Panc1 (cell line): Measurements from ENCODE around the gene GALNT1. TPM values are rescaled to one million over a fixed set of nuclear protein-coding genes. Genes with fewer than 3 reads are reported as not detected.

ENCODE experiments used
- ATAC-seq: fragments of 200-7000 bp; cut with Tn5 transposase; 2 replicates; pipeline ENCODE4 v1.9.1; 2020; ENCODE audit warnings: mild to moderate bottlenecking, moderate library complexity
- BruUV-seq: library from RNA; stranded (reverse); fragments of 400-500 nt; replicated peaks from 2 replicates; lab custom pipeline; 2021; lab: Mats Ljungman, UMichigan
- CTCF ChIA-PET: fragments of 300-600 bp; sonication (Branson Sonifier 250); formaldehyde crosslinking; loops from one replicate; lab custom pipeline; 2022; ENCODE audit warnings: antibody characterized with exemption; lab: Charles Lee
- POLR2A ChIA-PET: fragments of 300-600 bp; sonication (Branson Sonifier 250); formaldehyde crosslinking; loops from one replicate; lab custom pipeline; 2022; ENCODE audit warnings: antibody characterized with exemption; lab: Charles Lee
- DNase-seq: peaks from one replicate; pipeline ENCODE4 v3.0.0-alpha.2; 2010; ENCODE audit warnings: low read depth, low spot score
- H3K27ac ChIP-seq: 2 replicates; pipeline ENCODE4 v1.5.1; 2011; ENCODE audit warnings: mild to moderate bottlenecking, low read length, inconsistent platforms
- H3K27me3 ChIP-seq: fragments of 200-500 bp; sonication (Bioruptor generic); 2 replicates; pipeline ENCODE4 v1.6.0; 2014; ENCODE audit warnings: low read length, inconsistent platforms; ENCODE audit not compliant: control insufficient read depth, insufficient read depth
- H3K36me3 ChIP-seq: fragments of 200-500 bp; sonication (Bioruptor generic); 2 replicates; pipeline ENCODE4 v1.5.1; 2014; ENCODE audit warnings: inconsistent platforms, mild to moderate bottlenecking, low read length, moderate library complexity; ENCODE audit not compliant: control insufficient read depth, insufficient read depth
- H3K4me1 ChIP-seq: 2 replicates; pipeline ENCODE4 v1.5.1; 2011; ENCODE audit warnings: inconsistent platforms, mild to moderate bottlenecking, low read length, moderate library complexity; ENCODE audit not compliant: control insufficient read depth, insufficient read depth
- H3K4me3 ChIP-seq, 2 experiments: 2 replicates each; pipeline ENCODE4 v1.5.1; 2011 to 2012; ENCODE audit warnings: low read depth in 2 of 2, low read length in 2 of 2, mild to moderate bottlenecking in 2 of 2, inconsistent platforms in 1 of 2, moderate library complexity in 1 of 2
- H3K9me3 ChIP-seq: fragments of 200-500 bp; sonication (Bioruptor generic); 2 replicates; pipeline ENCODE4 v1.5.1; 2014; ENCODE audit warnings: low read depth, mild to moderate bottlenecking, inconsistent platforms, low read length, moderate library complexity; ENCODE audit not compliant: control insufficient read depth, insufficient read depth
- POLR2AphosphoS5 ChIP-seq: IDR thresholded peaks from 2 replicates; pipeline ENCODE4 v1.6.1; 2012; ENCODE audit warnings: mild to moderate bottlenecking, low read depth, low read length, moderate library complexity
- REST ChIP-seq, 2 experiments: IDR thresholded peaks; 2 replicates each; pipeline ENCODE4 v1.6.1; 2011 to 2012; ENCODE audit warnings: low read depth in 2 of 2, control low read depth in 1 of 2, low read length in 1 of 2, mild to moderate bottlenecking in 1 of 2, moderate library complexity in 1 of 2; ENCODE audit not compliant: insufficient read depth in 1 of 2
- SIN3A ChIP-seq: IDR thresholded peaks from 2 replicates; pipeline ENCODE4 v1.6.1; 2012; ENCODE audit warnings: low read depth, mild to moderate bottlenecking, low read length, moderate library complexity, borderline replicate concordance; ENCODE audit not compliant: insufficient read depth
- TCF7L2 ChIP-seq: IDR thresholded peaks from 2 replicates; pipeline ENCODE4 v1.6.1; 2011; ENCODE audit warnings: mild to moderate bottlenecking, low read depth, low read length, inconsistent platforms
- in situ Hi-C: cut with HindIII; loops from 2 replicates; pipeline ENCODE4 v1.10.0; 2016; ENCODE audit warnings: low sequenced_read_pairs, low pct_unique_long_range_greater_than_20kb
- intact Hi-C: fragments of 100-400 bp; cut with micrococcal nuclease; formaldehyde crosslinking; loops from one replicate; pipeline ENCODE4 v1.10.0; 2022; ENCODE audit not compliant: unreplicated experiment
- total RNA-seq: library from RNA; stranded (reverse); gene quantifications from one replicate; pipeline ENCODE4 v1.2.1, GENCODE V29; 2021; ENCODE audit not compliant: unreplicated experiment
- TF ChIP-seq, protein P1 (sequence below): fragments of 450-650 bp; IDR thresholded peaks from 2 replicates; pipeline ENCODE4 v1.5.1; 2017; ENCODE audit warnings: mild to moderate bottlenecking

Gene GALNT1
- total RNA-seq, 1 experiment from 2014 or later: 147 TPM

DNA sequence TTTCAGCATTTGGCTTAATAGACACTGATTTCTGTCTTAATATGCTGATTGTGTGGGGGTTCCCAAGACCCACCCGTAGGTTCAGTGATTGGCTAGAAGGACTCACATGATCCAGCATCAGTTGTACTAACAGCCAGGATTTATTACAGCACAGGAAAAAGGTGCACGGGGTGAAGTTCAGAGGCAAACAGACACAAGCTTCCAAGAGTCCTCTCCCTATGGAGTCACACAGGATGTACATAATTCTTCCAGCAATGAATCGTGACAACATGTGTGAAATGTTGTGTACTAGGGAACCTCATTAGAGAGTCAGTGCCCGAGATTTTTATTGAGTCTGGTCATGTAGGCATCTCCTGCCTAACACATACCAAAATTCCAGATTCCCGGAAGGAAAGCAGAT is 52.8 kb downstream of the GALNT1 start:
- TF ChIP-seq TCF7L2 (no peak), REST (IDR thresholded peaks at IDR 0.05; ENCODE audit: insufficient read depth in 1 of 2, low read depth in 2 of 2, low read length in 1 of 2) (no peak), POLR2AphosphoS5 (no peak), SIN3A (no peak)
- TF ChIP-seq, protein P1, sequence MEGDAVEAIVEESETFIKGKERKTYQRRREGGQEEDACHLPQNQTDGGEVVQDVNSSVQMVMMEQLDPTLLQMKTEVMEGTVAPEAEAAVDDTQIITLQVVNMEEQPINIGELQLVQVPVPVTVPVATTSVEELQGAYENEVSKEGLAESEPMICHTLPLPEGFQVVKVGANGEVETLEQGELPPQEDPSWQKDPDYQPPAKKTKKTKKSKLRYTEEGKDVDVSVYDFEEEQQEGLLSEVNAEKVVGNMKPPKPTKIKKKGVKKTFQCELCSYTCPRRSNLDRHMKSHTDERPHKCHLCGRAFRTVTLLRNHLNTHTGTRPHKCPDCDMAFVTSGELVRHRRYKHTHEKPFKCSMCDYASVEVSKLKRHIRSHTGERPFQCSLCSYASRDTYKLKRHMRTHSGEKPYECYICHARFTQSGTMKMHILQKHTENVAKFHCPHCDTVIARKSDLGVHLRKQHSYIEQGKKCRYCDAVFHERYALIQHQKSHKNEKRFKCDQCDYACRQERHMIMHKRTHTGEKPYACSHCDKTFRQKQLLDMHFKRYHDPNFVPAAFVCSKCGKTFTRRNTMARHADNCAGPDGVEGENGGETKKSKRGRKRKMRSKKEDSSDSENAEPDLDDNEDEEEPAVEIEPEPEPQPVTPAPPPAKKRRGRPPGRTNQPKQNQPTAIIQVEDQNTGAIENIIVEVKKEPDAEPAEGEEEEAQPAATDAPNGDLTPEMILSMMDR: no peak
- peak overlapping the region; percentile 65 for H3K27ac ChIP-seq
- H3K9me3 ChIP-seq: no peaks in the 10 kb centered on the region
- in situ Hi-C loops (no loop called here), intact Hi-C loops (no loop called here)
- peaks cover 16% of the 10 kb centered on the region for H3K4me1 ChIP-seq
- no peaks in the 10 kb centered on the region for H3K27me3 ChIP-seq
- no peak overlapping the region for H3K4me3 ChIP-seq
- H3K36me3 ChIP-seq: no peaks in the 10 kb centered on the region
- CTCF ChIA-PET: no interaction called here
- BruUV-seq: no TSS peak
- no peak for DNase-seq
- POLR2A ChIA-PET: no interaction called here
- peak; percentile 44; the same call in 1 of the 2 replicates for ATAC-seq

DNA sequence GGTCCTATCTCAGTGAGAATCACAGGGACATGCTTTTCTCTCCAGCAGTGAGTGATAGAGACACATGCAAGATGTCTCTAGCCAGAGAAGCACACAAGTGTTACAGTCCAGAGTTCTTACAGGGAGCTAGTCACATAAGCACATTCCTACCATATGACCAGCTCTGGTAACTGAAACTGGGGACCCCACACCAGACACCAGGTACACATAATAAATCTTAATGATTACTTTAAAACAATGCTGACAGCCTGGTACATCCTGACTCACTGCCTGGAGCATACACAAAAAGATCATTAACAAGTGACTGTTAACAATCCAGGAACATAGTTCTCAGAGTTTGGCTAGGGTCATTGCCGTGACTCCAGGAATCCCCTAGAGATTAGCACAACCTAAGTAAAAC is 53.6 kb downstream of the GALNT1 start:
- in situ Hi-C loops: no loop called here
- BruUV-seq: no TSS peak
- POLR2A ChIA-PET: interaction anchor here (0.6 kb wide), 1 partner anchor 221 kb away, joined by 3 read pairs; no protein-coding TSS in a partner anchor
- CTCF ChIA-PET: no interaction called here
- Histone ChIP-seq H3K27ac (peak overlapping the region; percentile 65), H3K9me3 (no peaks in the 10 kb centered on the region), H3K36me3 (no peaks in the 10 kb centered on the region), H3K4me1 (peaks cover 16% of the 10 kb centered on the region), H3K27me3 (no peaks in the 10 kb centered on the region), H3K4me3 (no peak overlapping the region)
- DNase-seq: no peak
- peak; percentile 93 for ATAC-seq
- TF ChIP-seq, protein P1: no peak
- TF ChIP-seq SIN3A: no peak
- TF ChIP-seq TCF7L2: no peak
- TF ChIP-seq REST (IDR thresholded peaks at IDR 0.05; ENCODE audit: insufficient read depth in 1 of 2, low read depth in 2 of 2, low read length in 1 of 2): no peak
- TF ChIP-seq POLR2AphosphoS5: no peak
- intact Hi-C loops: no loop called here
